Measurements from ENCODE around the gene PAQR5. TPM values are rescaled to one million over a fixed set of nuclear protein-coding genes. Genes with fewer than 3 reads are reported as not detected.
"Not testable (repeated sequence)": the region's sequence is repeated elsewhere in the genome, so short reads cannot be mapped to it uniquely, and the experiment has no call there.

PAQR5 gene
- total RNA-seq, 1 donor from 2014 or later = 7.2 TPM

DNA sequence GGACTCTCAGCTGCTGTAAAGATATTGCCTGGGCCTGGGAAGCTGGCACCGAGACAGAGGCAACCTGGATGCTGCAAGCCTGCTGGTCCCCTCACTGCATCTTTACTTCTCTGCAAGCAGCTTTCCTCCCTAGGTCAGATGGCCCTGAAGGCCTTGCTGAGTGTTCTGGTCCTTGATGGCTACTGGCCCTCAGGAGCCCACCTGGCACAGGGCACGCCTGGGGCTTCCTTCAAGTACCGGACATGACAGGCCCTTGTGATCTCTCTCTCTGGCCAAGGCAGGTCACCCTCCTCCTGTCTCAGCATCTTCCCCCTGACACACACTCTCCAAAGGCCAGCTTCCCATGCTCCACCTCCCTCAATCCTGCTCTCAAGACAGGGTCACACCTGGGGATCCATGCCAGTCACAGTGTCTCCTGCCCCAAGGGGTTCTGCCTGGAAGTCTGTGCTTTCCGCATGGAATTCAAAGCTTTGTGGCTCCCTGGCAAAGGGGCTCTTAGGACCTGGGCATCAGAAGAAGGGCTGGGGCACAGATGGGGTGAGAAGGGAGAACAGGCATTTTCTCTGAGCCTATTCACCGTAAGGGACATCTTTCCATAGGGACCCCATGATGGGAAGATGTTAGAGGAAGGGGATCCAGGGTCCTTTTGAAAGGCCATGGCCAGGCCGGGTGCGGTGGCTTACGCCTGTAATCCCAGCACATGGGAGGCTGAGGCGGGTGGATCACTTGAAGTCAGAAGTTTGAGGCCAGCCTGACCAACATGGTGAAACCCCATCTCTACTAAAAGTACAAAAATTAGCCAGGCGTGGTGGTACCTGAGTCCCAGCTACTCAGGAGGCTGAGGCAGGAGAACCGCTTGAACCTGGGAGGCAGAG, 4.7 kb upstream of the PAQR5 start:
- no peak for DNase-seq

DNA sequence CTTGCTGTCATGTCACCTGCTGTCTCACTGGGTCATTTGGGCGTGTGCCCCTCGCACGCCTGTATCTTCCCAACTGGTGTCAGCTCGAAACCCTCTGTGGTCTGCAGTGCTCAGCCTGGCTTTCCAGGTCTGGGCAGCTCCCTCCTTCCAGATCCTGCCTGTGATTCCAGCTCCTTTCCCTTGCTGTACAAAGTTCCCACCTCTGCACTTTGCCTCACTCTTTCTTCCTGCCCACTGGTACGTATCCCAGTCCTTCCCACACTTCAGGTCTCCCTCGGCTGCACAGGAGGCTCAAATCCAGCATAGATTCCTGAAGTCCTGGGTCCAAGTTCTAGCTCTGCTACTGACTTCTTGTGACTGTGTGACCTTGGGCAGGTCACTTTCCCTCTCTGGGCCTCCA, 2.1 kb upstream of the PAQR5 start:
- DNase-seq = no peak

DNA sequence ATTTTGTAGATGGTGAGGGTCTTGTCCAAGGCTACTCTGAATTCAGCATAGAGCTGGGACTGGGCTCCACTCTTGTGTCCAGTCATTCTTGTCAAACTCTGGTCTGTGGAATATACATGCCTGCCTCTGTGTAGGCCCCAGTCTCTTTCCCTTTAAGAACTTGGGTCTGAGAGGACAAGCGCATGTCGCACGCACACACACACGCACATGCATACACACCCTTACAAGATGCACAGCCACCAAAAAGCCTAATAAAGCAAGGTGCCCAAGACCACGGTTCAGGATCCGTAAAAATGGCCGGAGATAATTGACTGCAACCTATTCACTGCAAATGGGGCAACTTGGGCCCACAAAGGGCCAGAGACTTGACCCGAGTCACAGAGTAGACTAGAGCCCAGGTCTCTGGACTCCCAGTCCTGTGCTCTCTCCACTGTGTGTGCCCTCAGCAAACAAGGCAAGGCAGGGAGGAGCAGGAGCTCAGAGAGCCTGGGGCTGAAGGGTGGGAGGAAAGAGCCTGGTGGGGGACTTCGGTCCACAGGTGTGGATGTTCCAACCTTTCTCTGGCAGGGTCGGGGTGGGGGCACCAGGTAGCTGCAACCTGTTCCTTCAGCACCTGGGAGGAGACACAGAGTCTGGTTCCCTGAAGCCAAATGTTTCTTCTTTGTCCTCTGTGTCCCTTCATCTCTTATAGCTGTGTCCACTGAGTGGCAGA, 914 bp upstream of the PAQR5 start:
- no peak for DNase-seq

DNA sequence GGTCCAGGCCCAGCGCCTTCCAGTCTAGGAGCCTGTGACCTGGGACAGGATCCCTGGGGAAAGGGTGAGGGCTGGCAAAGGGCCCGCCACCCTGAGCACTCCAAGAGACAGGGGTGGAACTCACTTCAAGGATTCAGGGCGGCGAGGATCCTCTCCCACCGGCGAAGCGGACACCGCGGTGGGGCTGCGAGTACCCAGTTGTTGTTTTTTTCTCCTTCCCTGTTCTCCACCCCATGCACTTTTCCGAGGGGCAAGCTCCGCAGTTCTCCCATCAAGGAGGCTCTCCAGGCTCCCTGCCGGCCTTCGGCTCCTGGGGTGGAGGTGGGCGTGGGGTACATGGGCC, 387 bp upstream of the PAQR5 start:
- DNase-seq = no peak

DNA sequence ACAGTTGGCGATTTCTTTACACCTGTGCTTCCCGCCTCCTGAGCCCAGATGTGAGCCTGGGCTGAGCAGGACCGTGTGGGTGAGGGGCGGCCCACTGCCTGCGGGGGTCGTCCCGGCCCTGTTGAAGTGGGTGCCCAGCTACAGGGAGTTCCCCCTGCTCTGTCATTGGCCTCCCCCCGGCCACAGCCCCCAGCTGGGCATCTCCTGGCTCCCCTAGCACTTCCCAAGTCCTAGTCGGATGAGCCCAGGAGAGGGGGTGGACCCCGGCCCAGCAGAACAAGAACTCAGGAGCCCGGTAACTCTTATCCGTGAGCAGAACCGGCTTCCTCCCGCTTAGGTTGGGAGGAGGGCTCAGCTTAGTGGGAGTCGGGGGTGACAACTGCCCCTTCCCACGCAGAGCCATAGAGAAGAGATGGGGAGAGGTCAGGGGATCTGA, 757 bp downstream of the PAQR5 start:
- DNase-seq = no peak

DNA sequence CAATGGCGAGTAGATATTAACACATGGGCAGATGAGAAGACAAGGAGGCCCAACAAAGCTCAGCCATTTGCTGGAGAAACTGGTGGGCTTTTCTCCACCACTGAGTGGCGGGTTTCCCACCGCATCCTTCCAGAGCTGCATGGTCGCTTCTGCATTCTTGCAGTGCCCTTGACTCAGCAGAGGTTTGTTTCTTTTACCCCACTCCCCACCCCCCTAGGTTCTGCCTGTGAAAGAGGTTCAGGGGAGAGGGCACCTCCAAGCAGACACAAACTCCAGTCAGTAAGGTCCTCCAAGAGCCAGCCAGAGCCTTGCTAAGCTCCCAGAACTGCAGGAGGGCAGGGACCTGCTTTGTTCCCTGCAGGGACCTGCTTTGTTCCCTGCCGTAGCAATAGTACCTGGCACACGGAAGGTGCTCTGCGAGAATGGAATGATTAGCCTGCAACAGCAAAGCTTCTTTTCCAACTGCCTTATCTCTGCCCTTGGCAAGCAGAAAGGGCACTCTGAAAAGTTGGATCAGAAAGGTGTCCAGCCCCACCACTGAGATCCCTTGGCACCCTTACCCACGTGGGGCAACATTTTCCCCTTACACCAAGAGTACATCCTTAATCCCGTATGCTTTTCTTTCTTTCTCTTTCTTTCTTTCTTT, 1.4 kb downstream of the PAQR5 start:
- DNase-seq = no peak

DNA sequence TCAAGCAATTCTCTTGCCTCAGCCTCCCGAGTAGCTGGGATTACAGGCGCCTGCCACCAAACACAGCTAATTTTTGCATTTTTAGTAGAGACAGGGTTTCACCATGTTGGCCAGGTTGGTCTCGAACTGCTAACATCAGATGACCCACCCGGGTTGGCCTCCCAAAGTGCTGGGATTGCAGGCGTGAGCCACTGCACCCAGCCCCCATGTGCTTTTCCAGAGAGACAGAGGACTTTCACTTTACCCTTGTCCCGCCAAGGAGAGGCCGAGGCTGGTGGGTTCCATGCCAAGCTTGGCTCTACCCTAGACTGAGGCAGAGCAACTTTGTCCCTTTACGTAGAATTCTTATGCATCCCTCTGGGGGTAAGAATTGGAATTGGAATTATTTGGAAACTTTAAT, 2.4 kb downstream of the PAQR5 start:
- DNase-seq = not testable (repeated sequence)

DNA sequence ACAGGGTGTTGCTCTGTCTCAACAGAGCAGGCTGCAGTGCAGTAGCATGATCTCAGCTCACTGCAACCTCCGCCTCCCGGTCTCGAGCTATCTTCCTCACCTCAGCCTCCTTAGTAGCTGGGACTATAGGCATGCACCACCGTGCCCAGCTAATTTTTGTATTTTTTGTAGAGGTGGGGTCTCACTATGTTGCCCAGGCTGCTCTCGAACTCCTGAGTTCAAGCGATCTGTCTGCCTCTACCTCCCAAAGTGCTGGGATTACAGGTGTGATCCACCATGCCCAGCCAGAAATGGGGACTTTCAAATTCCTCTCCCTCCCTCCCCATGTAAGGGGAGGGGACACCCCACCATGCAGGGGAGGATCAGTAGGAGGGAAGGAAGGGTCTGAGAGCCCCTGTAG, 3.4 kb downstream of the PAQR5 start:
- not testable (repeated sequence) for DNase-seq

DNA sequence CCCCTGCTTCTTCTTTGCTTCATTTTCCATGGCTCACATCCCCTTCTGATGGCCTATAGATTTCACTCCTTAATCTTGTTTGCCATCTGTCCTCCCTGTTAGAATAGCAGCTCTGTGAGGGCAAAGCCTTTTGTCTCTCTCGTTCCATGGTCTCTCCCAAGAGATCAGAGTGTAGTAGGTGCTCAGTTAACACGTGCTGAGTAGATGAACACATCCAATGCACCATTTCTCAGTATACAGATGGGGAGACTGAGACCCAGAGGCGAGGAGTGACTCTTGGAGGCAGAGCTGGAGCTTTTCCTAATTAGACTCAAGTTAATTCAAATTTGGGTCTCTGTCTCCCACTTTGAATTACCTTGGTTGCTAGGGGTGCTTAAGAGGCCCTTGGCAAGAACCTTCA, 4.2 kb downstream of the PAQR5 start:
- DNase-seq = no peak

DNA sequence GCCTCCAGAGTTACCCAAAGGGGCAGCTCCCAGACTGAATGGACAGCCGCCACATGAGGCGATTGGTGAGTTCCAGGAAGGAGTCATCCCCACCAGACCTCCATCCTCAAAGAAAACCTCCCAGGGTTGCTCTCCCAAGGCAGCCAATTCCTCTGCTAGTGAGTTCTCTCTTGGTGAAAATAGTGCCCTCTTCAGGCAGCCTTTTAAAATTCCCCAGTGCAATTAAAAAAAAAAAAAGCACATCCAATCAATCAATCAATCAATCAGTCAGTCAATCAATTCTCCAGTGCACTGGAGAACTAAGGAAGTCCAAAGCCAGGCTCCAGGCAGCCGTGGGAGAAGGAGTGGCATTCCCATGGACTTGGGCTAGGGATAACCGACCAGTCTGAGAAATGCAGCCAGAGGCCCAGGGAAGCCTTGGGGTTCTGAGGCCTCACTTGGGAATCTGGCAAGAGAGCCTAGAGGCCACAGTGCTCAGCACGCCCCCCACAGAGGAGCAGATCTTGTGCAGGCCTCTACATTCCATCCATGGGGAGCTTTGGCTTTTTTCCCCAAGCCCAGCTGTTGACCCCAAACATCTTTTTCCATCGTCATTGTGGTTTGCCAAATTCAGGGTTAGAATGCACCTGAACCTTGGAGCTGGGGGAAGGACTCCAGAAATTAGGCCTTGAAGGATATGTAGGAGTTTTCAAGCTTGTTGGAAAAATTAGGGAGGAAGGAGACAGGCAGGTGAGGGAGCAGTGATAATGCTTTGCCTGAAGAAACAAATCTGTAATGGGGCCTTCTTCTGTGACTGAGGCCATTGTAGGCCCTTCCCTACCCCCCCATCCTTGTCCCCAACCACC, 4.8 kb downstream of the PAQR5 start:
- DNase-seq = no peak

DNA sequence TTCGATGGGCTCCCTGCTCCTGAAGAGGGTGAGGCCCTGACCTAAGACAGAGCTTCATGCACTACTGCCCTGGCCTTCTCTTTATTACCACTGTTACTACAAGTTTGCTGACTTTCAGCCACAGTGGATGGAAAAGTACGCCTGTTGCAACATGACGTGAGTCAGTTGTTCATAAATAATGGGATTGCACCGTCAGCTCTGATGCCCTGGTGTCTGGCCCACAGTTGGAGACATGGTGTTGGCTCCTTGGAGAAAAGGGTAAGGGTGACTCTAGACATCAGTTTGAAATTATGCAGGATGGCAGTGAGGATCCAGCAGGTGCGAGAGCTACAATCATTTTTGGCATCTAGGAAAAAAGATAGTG, 5.5 kb downstream of the PAQR5 start:
- no peak for DNase-seq

DNA sequence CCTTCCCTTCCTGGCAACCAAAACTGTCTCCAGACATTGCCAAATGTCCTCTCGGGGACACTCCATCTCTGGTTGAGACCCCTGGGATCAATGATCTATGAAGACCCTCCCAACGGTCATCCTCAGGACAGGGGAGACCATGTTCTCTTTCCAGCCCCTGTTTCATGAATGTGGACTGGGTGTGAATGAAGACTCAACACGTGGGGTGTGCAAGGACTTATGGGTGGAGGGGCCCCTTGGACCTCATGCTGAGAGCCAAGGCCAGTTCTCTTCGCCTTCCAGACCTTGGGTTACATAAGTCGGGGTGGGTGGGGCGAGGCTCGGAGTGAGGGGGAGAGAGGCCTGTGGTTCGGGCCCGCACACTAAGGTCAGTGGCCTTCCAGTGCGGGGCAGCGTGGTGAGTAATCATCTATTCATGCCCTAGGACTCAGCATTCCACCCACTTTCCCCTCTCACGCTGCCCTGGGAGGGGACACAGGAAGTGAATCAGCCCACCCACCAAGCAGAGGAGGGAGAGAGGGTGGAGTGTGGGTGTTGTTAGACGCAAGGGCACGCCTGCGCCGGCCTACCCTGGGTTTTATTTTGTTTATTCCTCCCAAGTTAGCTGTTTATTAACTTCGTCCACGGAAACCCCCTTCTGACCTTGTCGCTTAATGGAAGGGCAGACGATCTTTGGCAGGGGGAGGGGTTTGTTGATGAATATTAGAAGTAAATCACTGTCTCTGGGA, 6.7 kb downstream of the PAQR5 start:
- no peak for DNase-seq

DNA sequence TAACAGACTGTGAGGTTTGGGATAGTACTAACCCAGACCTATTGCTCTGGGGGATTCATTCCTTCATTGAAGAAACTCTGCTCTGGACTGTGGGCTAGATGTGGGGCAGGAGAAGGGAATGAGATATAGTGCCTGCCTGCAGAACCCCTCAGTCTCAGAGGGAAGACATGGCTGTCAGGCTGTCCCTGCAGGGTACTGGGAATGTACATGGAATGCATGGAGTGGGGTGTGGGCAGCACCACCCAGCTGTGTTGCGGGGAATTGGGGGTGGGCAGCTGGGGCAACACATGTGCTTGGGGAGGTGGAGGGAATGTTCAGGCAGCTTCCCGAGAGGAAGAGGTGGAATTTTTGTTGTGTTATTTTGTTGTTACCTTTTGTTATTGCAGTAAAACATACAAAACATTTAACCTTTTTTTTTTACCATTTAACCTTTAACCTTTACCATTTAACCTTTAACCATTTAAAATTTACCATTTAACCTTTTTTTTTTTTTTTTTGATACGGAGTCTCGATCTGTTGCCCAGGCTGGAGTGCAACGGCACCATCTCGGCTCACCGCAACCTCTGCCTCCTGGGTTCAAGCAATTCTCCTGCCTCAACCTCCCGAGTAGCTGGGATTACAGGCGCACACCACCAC, 7.3 kb downstream of the PAQR5 start:
- no peak for DNase-seq

DNA sequence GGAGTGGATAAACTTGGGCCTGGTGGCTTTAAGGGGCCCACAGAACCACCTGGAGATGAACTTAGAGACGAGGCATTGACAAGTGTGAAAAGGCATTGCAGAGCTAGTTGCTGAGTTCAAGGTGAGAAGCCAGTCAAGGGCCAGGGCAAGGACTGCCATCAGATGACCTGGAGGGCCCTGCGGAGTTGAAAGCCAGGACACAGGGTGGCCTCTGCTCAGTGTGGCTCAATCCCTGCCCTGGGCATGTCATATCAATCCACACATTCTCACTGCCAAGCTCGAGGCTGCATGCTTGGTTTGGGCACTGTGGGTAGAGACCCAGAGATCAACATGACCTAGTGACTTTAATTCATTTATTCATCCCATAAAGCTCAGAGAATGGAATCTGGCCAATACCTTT, 9.2 kb downstream of the PAQR5 start:
- no peak for DNase-seq

DNA sequence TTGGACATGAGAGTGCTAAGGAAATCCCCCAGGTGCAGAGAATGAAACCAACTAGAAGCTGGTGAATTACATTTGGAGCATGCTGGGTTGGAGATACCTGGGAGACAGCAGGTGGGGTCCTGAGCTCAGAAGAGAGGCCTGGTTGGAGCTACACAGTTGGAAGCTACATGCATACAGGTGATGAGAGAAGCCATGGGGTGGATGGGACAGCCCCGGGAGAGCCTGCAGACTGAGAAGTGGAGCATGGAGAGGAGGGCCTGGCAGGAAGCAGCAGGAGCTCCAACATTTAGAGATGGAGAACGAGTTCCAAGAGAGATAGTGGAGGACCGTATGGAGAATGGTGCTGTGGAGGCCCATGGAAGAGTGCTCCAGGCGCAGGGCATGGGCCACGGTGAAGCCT, 10.2 kb downstream of the PAQR5 start:
- no peak for DNase-seq

DNA sequence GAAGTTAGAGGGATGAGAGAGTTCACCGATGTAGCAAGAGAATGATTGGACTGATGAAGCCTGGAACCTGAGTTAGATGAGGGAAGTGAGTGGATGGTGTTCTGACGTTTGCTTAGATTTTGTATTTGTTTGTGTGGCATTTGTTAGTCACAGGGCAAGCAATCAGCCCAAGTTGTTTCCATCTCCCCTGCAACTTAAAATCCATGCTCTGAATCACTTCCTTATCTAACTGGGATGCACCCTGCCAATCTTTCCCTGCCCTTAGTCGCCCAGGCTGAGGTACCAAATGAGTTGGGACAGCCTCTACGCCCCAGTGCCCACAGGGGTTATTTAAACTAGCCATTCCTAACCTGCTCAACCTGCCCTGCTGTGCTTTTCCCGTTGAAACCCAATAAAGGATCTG, 12.6 kb downstream of the PAQR5 start:
- DNase-seq = no peak

DNA sequence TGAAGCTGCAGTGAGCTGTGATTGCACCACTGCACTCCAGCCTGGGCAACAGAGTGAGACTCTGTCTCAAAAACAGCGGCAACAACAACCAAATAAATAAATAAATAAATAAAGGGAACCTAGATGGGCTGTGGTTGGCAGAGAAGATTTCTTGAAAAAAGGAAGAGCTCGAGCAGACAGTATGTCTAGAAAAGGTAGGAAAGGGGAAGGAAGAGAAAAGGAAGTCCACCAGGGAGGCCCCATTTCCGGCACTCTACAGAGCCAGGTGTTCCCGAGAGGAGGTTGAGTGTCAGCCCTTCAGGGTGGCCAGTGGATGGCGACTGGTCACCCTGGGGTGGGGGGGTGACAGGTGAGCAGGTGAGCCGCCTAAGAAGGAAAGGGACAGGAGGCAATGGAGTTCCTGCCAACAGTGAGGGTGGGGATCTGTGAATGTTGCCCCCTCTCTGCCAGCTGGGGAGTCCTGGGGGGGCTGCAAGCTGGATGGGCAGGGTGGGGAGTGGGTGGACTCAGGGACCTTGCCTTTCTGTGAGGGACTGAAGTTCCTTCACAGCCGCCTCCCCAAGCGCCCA, 14.8 kb downstream of the PAQR5 start:
- no peak for DNase-seq

DNA sequence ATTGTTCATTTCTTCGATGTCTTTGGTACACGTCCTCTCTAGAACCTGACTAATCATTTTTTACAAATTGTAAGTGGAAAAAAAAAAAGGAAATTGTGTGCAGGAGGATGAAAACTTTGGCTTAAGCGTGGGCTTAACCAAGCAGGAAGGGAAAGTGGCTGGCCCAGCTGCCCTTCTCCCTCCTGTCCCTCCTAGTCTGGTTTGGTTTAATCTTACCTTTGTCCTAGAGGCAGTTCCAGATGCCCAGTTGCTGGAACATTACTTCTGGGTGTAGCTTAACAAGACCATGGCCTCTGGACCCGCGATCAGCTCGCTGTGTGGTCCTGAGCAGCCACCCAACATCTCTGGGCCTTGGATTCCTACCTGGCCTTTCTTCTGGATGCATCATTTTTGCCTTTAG, 15.4 kb downstream of the PAQR5 start:
- no peak for DNase-seq

DNA sequence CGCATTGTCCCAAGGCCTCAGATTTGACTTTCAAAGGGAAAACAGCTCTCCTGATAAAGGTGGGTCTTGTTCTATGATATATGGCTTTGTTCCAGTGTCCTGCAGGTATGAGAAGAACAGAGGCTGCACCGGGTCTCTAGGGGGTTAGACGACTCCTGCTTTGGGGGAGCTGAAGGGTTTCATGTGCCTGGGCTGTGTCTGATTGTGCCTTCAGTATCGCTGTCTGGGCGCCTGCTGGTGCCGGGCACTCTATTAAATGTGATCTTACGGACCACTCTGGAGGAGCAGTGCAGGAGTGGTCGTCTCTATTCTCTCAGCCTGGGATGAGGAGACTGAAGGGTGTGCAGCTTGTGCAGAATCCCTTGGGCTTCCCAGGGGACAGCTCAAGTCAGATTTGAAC, 16.0 kb downstream of the PAQR5 start:
- no peak for DNase-seq

DNA sequence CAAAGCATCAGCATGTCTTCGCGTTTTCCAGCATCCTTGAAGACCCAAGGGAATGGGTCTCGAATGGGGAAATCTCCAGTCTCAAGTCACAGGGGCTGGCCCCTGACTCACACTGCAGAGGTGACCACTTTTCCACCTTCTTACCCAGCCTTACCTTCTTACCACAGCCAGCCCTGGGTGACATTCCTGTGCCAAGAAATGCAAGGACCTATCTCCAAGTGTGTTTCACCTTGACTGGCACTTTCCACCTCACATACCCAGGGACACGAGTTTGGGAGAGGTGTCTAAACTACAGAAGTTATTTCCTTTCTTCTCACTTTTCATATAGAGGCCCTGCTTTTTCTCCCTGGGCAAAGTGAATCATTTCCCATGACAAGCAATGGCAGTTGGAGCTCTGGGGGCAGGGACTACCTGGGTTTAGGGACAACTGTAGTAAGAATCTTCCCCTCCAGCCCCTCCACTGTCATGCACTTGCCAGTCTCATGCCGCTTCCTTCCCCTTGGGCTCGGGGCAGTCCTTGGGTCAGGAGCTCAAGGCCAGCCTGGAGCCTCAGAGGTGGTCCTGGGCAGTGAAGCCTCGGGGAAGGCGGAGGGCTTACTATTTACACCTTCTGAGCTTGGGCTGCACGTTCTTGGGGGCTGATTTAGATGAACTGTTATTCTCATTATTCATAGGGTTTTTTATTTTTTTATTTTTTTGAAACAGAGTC, 16.8 kb downstream of the PAQR5 start:
- no peak for DNase-seq
